ENCODE results near the gene IRF6. TPM values are rescaled to one million over a fixed set of nuclear protein-coding genes. Genes with fewer than 3 reads are reported as not detected.

The IRF6 gene
- polyA plus RNA-seq, 1 donor from 2014 or later, result not detected

- no peaks in the 10 kb centered on the region for H3F3A ChIP-seq (ENCODE audit: insufficient read depth, low read length, poor library complexity, severe bottlenecking)
- H3K4me2 ChIP-seq (ENCODE audit: low read length), result no peak within 1 kb of the TSS
- H3K27ac ChIP-seq (ENCODE audit: low read length), result no peak within 1 kb of the TSS
- no peaks in the 10 kb centered on the region for H3K79me2 ChIP-seq (replicated peaks; ENCODE audit: insufficient read depth, low read length)
- no peak within 1 kb of the TSS for H3K4me3 ChIP-seq (ENCODE audit: low read length)
- TF ChIP-seq EP300 (conservative IDR thresholded peaks at IDR 0.05; ENCODE audit: poor library complexity, severe bottlenecking) (no peak), CTCF (IDR thresholded peaks at IDR 0.05; ENCODE audit: poor library complexity, severe bottlenecking) (no peak), RAD21 (conservative IDR thresholded peaks at IDR 0.05) (no peak), MXI1 (conservative IDR thresholded peaks at IDR 0.05; ENCODE audit: poor library complexity, severe bottlenecking) (no peak), SMC3 (conservative IDR thresholded peaks at IDR 0.05; ENCODE audit: poor library complexity) (no peak), REST (IDR thresholded peaks at IDR 0.05; ENCODE audit: borderline replicate concordance) (no peak), TAF1 (IDR thresholded peaks at IDR 0.05; ENCODE audit: low read depth) (no peak)
- no peaks in the 10 kb centered on the region for H3K27me3 ChIP-seq (ENCODE audit: insufficient read depth, low read depth, low read length)
- H3K9me2 ChIP-seq (ENCODE audit: insufficient read depth, low read length), result no peaks in the 10 kb centered on the region
- H3K9ac ChIP-seq (ENCODE audit: low read length), result no peak within 1 kb of the TSS
- no peak within 1 kb of the TSS for H2AFZ ChIP-seq (ENCODE audit: low read depth, low read length)
- no peaks in the 10 kb centered on the region for H3K36me3 ChIP-seq (ENCODE audit: insufficient read depth, low read length)
- no peaks in the 10 kb centered on the region for H4K20me1 ChIP-seq (ENCODE audit: insufficient read depth)
- no peaks in the 10 kb centered on the region for H3K9me3 ChIP-seq (ENCODE audit: low read length)
These were observed 49.9 kb downstream of the IRF6 start, which contains the start of gene TRAF3IP3 for GRCh38 chr1:209755926-209756614. TRAF3IP3 (plus strand) TSS chr1:209756053; CDS start chr1:209760040, 3,987 bp downstream.

DNA sequence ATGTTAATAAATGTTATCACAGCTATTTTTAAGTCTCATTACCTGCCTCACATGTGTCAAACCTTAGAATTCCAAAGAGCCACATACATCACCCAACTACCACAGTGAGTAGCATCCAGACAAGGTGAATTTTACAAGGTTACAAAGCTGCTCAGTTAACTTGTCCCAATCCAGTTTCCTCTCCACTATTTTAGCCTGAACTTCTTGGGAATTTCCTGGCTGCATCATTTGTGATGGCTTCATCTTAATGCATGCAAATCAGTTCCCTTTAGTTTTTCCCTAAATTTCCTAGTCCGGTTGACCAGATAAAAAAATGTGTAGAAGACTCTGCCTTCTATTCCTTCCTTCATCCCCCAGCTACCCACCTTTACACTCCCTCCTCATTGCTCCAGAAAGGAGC lies 50.7 kb downstream of the IRF6 start:
- no peaks in the 10 kb centered on the region for H3K27me3 ChIP-seq (ENCODE audit: insufficient read depth, low read depth, low read length)

GRCh38 chr1:209752890-209753289 lies 53.1 kb downstream of the IRF6 start:
- Histone ChIP-seq H3K4me2 (ENCODE audit: low read length) (no peak overlapping the region), H3K4me3 (ENCODE audit: low read length) (no peak overlapping the region)
- TF ChIP-seq MXI1 (conservative IDR thresholded peaks at IDR 0.05; ENCODE audit: poor library complexity, severe bottlenecking) (no peak), EZH2 (IDR thresholded peaks at IDR 0.05; ENCODE audit: borderline replicate concordance, insufficient read depth, low read length, poor library complexity, severe bottlenecking) (no peak), SMC3 (conservative IDR thresholded peaks at IDR 0.05; ENCODE audit: poor library complexity) (no peak), TAF1 (IDR thresholded peaks at IDR 0.05; ENCODE audit: low read depth) (no peak), RAD21 (conservative IDR thresholded peaks at IDR 0.05) (no peak), POLR2AphosphoS5 (IDR thresholded peaks at IDR 0.05) (no peak), REST (IDR thresholded peaks at IDR 0.05; ENCODE audit: borderline replicate concordance) (no peak), CTCF (IDR thresholded peaks at IDR 0.05; ENCODE audit: poor library complexity, severe bottlenecking) (no peak)

More for the DNA sequence above, 50.7 kb downstream of the IRF6 start:
- no peak overlapping the region for H3K4me2 ChIP-seq (ENCODE audit: low read length)
- H3K9me3 ChIP-seq (ENCODE audit: low read length), result no peaks in the 10 kb centered on the region
- no peak overlapping the region for H3K27ac ChIP-seq (ENCODE audit: low read length)
- H3K9ac ChIP-seq (ENCODE audit: low read length), result no peak overlapping the region
- no peaks in the 10 kb centered on the region for H3K9me2 ChIP-seq (ENCODE audit: insufficient read depth, low read length)
- H3K4me3 ChIP-seq (ENCODE audit: low read length), result no peak overlapping the region
- H3F3A ChIP-seq (ENCODE audit: insufficient read depth, low read length, poor library complexity, severe bottlenecking), result no peaks in the 10 kb centered on the region
- no peaks in the 10 kb centered on the region for H4K20me1 ChIP-seq (ENCODE audit: insufficient read depth)
- H2AFZ ChIP-seq (ENCODE audit: low read depth, low read length), result no peak overlapping the region
- H3K36me3 ChIP-seq (ENCODE audit: insufficient read depth, low read length), result no peaks in the 10 kb centered on the region
- no peaks in the 10 kb centered on the region for H3K79me2 ChIP-seq (replicated peaks; ENCODE audit: insufficient read depth, low read length)
- TF ChIP-seq TAF1 (IDR thresholded peaks at IDR 0.05; ENCODE audit: low read depth) (no peak), POLR2AphosphoS5 (IDR thresholded peaks at IDR 0.05) (no peak), EP300 (conservative IDR thresholded peaks at IDR 0.05; ENCODE audit: poor library complexity, severe bottlenecking) (no peak)

More at GRCh38 chr1:209752890-209753289, 53.1 kb downstream of the IRF6 start:
- no peaks in the 10 kb centered on the region for H3K9me2 ChIP-seq (ENCODE audit: insufficient read depth, low read length)
- no peaks in the 10 kb centered on the region for H3K79me2 ChIP-seq (replicated peaks; ENCODE audit: insufficient read depth, low read length)
- H3K9me3 ChIP-seq (ENCODE audit: low read length), result no peaks in the 10 kb centered on the region
- no peaks in the 10 kb centered on the region for H3K36me3 ChIP-seq (ENCODE audit: insufficient read depth, low read length)
- no peaks in the 10 kb centered on the region for H3K27me3 ChIP-seq (ENCODE audit: insufficient read depth, low read depth, low read length)
- no peak overlapping the region for H3K9ac ChIP-seq (ENCODE audit: low read length)
- no peaks in the 10 kb centered on the region for H4K20me1 ChIP-seq (ENCODE audit: insufficient read depth)
- no peak overlapping the region for H2AFZ ChIP-seq (ENCODE audit: low read depth, low read length)
- H3K27ac ChIP-seq (ENCODE audit: low read length), result no peak overlapping the region
- H3F3A ChIP-seq (ENCODE audit: insufficient read depth, low read length, poor library complexity, severe bottlenecking), result no peaks in the 10 kb centered on the region
